Measurements from ENCODE around the gene ATP4A.

Gene ATP4A

GRCh38 chr19:35509861-35510625, 53.4 kb downstream of the ATP4A start:
- Histone ChIP-seq H3K4me3 (no peak overlapping the region), H3K9me3 (ENCODE audit: low read depth, low read length) (no peaks in the 10 kb centered on the region), H3K9ac (ENCODE audit: insufficient read length) (no peak overlapping the region), H3K36me3 (ENCODE audit: insufficient read depth, low read length) (no peaks in the 10 kb centered on the region), H3K27ac (no peak overlapping the region)
- no peak for DNase-seq (ENCODE audit: low read depth, low spot score)
- TF ChIP-seq FOXP2 (optimal IDR thresholded peaks at IDR 0.05; ENCODE audit: control extremely low read depth, extremely low read length, insufficient read depth), result no peak
- TF ChIP-seq POLR2AphosphoS5 (IDR thresholded peaks at IDR 0.05; ENCODE audit: borderline replicate concordance, low read depth, low read length), result no peak
- TF ChIP-seq EZH2 (IDR thresholded peaks at IDR 0.05), result no peak

GRCh38 chr19:35509018-35509652, 54.3 kb downstream of the ATP4A start:
- Histone ChIP-seq H3K36me3 (ENCODE audit: insufficient read depth, low read length) (no peaks in the 10 kb centered on the region), H3K9ac (ENCODE audit: insufficient read length) (no peak overlapping the region), H3K27ac (no peak overlapping the region), H3K4me3 (no peak overlapping the region), H3K9me3 (ENCODE audit: low read depth, low read length) (no peaks in the 10 kb centered on the region)
- DNase-seq (ENCODE audit: low read depth, low spot score), result no peak
- no peak for TF ChIP-seq EZH2 (IDR thresholded peaks at IDR 0.05)
- TF ChIP-seq FOXP2 (optimal IDR thresholded peaks at IDR 0.05; ENCODE audit: control extremely low read depth, extremely low read length, insufficient read depth), result no peak
- no peak for TF ChIP-seq POLR2AphosphoS5 (IDR thresholded peaks at IDR 0.05; ENCODE audit: borderline replicate concordance, low read depth, low read length)

GRCh38 chr19:35508129-35508528, 55.3 kb downstream of the ATP4A start:
- no peaks in the 10 kb centered on the region for H3K36me3 ChIP-seq (ENCODE audit: insufficient read depth, low read length)
- H3K9me3 ChIP-seq (ENCODE audit: low read depth, low read length), result no peaks in the 10 kb centered on the region
- H3K27ac ChIP-seq, result no peak overlapping the region
- DNase-seq (ENCODE audit: low read depth, low spot score), result no peak
- TF ChIP-seq POLR2AphosphoS5 (IDR thresholded peaks at IDR 0.05; ENCODE audit: borderline replicate concordance, low read depth, low read length) (no peak), EZH2 (IDR thresholded peaks at IDR 0.05) (no peak), FOXP2 (optimal IDR thresholded peaks at IDR 0.05; ENCODE audit: control extremely low read depth, extremely low read length, insufficient read depth) (no peak)
- H3K4me3 ChIP-seq, result no peak overlapping the region
- no peak overlapping the region for H3K9ac ChIP-seq (ENCODE audit: insufficient read length)

GRCh38 chr19:35507561-35507960, 55.9 kb downstream of the ATP4A start:
- TF ChIP-seq FOXP2 (optimal IDR thresholded peaks at IDR 0.05; ENCODE audit: control extremely low read depth, extremely low read length, insufficient read depth) (no peak), EZH2 (IDR thresholded peaks at IDR 0.05) (no peak), POLR2AphosphoS5 (IDR thresholded peaks at IDR 0.05; ENCODE audit: borderline replicate concordance, low read depth, low read length) (no peak)
- Histone ChIP-seq H3K4me3 (no peak overlapping the region), H3K9ac (ENCODE audit: insufficient read length) (no peak overlapping the region)

GRCh38 chr19:35506011-35506410, 57.4 kb downstream of the ATP4A start:
- Histone ChIP-seq H3K4me3 (no peak overlapping the region), H3K9me3 (ENCODE audit: low read depth, low read length) (no peaks in the 10 kb centered on the region), H3K9ac (ENCODE audit: insufficient read length) (no peak overlapping the region), H3K36me3 (ENCODE audit: insufficient read depth, low read length) (no peaks in the 10 kb centered on the region), H3K27ac (no peak overlapping the region)
- no peak for DNase-seq (ENCODE audit: low read depth, low spot score)
- no peak for TF ChIP-seq EZH2 (IDR thresholded peaks at IDR 0.05)
- no peak for TF ChIP-seq FOXP2 (optimal IDR thresholded peaks at IDR 0.05; ENCODE audit: control extremely low read depth, extremely low read length, insufficient read depth)

More at GRCh38 chr19:35507561-35507960, 55.9 kb downstream of the ATP4A start:
- Histone ChIP-seq H3K9me3 (ENCODE audit: low read depth, low read length) (no peaks in the 10 kb centered on the region), H3K36me3 (ENCODE audit: insufficient read depth, low read length) (no peaks in the 10 kb centered on the region), H3K27ac (no peak overlapping the region)
- DNase-seq (ENCODE audit: low read depth, low spot score), result no peak

- Histone ChIP-seq H3K36me3 (ENCODE audit: insufficient read depth, low read length) (no peaks in the 10 kb centered on the region), H3K27ac (no peak overlapping the region), H3K4me3 (no peak overlapping the region), H3K9me3 (ENCODE audit: low read depth, low read length) (no peaks in the 10 kb centered on the region), H3K9ac (ENCODE audit: insufficient read length) (no peak overlapping the region)
- TF ChIP-seq POLR2AphosphoS5 (IDR thresholded peaks at IDR 0.05; ENCODE audit: borderline replicate concordance, low read depth, low read length), result no peak
- no peak for DNase-seq (ENCODE audit: low read depth, low spot score)
Measured at GRCh38 chr19:35502751-35503150, 60.7 kb downstream of the ATP4A start.

- Histone ChIP-seq H3K9me3 (ENCODE audit: low read depth, low read length) (no peaks in the 10 kb centered on the region), H3K4me3 (no peak overlapping the region), H3K9ac (ENCODE audit: insufficient read length) (no peak overlapping the region), H3K27ac (no peak overlapping the region), H3K36me3 (ENCODE audit: insufficient read depth, low read length) (no peaks in the 10 kb centered on the region)
- no peak for TF ChIP-seq FOXP2 (optimal IDR thresholded peaks at IDR 0.05; ENCODE audit: control extremely low read depth, extremely low read length, insufficient read depth)
- no peak for TF ChIP-seq EZH2 (IDR thresholded peaks at IDR 0.05)
- no peak for TF ChIP-seq POLR2AphosphoS5 (IDR thresholded peaks at IDR 0.05; ENCODE audit: borderline replicate concordance, low read depth, low read length)
- no peak for DNase-seq (ENCODE audit: low read depth, low spot score)
Measured at GRCh38 chr19:35501684-35502083, 61.8 kb downstream of the ATP4A start.

GRCh38 chr19:35500611-35501010, 62.8 kb downstream of the ATP4A start:
- Histone ChIP-seq H3K9ac (ENCODE audit: insufficient read length) (no peak overlapping the region), H3K4me3 (no peak overlapping the region)
- no peak for DNase-seq (ENCODE audit: low read depth, low spot score)

More at GRCh38 chr19:35500611-35501010, 62.8 kb downstream of the ATP4A start:
- H3K27ac ChIP-seq, result no peak overlapping the region
- no peaks in the 10 kb centered on the region for H3K36me3 ChIP-seq (ENCODE audit: insufficient read depth, low read length)
- no peak for TF ChIP-seq EZH2 (IDR thresholded peaks at IDR 0.05)
- no peak for TF ChIP-seq POLR2AphosphoS5 (IDR thresholded peaks at IDR 0.05; ENCODE audit: borderline replicate concordance, low read depth, low read length)
- TF ChIP-seq FOXP2 (optimal IDR thresholded peaks at IDR 0.05; ENCODE audit: control extremely low read depth, extremely low read length, insufficient read depth), result no peak
- no peaks in the 10 kb centered on the region for H3K9me3 ChIP-seq (ENCODE audit: low read depth, low read length)

Measured in SK-N-MC (cell line).